Erythroblast (primary cell): Measurements from ENCODE around the gene ZMYM2.

Source experiments
- GATA1 ChIP-seq: IDR thresholded peaks from 2 replicates; pipeline ENCODE4 v1.6.1; 2011; ENCODE audit warnings: low read depth, mild to moderate bottlenecking, control low read depth, low read length, moderate library complexity
- POLR2A ChIP-seq: IDR thresholded peaks from 2 replicates; pipeline ENCODE4 v1.6.1; 2011; ENCODE audit warnings: mild to moderate bottlenecking, low read length

- TF ChIP-seq POLR2A (no peak), GATA1 (no peak)
These were observed 160.0 kb downstream of the ZMYM2 start for GRCh38 chr13:20118268-20119140.
